GM18507 (cell line): ENCODE results near the gene CNGB1.
"Not testable (repeated sequence)": the region's sequence is repeated elsewhere in the genome, so short reads cannot be mapped to it uniquely, and the experiment has no call there.

Experiments
- DNase-seq: peaks from one replicate; pipeline ENCODE4 v3.0.0; 2011; ENCODE audit warnings: low read depth; ENCODE audit not compliant: insufficient read length; ENCODE audit errors: extremely low spot score
- FAIRE-seq: peaks from 2 replicates; lab custom pipeline; 2011; peaks lifted over from hg19 to GRCh38; lab: Jason Lieb, UNC

The CNGB1 gene

GRCh38 chr16:57915267-57915666, 55.7 kb downstream of the CNGB1 start:
- DNase-seq (no peak), FAIRE-seq (no peak)

DNA sequence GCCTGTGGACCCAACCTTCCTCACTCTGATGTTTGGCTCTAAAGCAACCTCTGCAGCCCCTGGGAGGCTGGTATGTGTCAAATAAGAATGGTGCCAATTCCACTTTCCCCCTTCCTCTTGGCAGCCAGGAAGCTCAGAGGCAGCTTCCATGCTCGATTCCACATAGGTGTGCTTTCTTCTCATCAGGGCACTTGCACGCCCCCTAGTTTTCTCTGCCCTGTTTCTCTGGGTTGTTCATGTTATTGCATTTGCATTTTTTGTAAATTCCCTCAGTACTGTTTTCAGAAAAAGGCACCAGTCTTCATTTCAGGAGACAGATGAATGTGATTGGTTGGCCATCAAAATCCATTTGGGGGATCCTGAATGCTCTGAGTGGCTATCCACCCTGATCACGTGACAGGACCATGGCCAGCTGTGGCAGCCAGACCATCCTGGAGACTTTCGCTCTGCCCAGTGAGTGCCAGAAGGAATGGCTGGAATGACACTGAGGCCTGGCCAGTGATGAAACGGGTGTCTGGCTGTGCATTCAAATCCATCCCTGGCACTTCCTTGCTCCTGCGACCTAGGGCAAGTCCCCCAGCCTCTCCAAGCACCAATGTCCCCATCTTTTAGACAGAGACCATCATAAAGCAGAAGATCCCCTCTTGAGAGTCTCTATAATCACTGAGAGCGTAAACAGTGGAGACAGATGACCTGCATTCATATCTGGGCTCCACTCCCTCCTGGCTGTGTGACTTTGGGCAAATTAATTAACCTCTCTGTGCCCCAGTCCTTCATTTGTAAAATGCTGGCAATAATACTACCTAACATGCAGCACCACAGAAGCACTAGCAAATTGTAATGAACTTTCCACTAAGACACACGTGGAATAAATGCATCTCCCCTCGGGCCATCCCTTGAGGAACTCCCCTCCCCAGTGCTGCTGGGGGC, 56.4 kb downstream of the CNGB1 start:
- no peak for FAIRE-seq
- no peak for DNase-seq

DNA sequence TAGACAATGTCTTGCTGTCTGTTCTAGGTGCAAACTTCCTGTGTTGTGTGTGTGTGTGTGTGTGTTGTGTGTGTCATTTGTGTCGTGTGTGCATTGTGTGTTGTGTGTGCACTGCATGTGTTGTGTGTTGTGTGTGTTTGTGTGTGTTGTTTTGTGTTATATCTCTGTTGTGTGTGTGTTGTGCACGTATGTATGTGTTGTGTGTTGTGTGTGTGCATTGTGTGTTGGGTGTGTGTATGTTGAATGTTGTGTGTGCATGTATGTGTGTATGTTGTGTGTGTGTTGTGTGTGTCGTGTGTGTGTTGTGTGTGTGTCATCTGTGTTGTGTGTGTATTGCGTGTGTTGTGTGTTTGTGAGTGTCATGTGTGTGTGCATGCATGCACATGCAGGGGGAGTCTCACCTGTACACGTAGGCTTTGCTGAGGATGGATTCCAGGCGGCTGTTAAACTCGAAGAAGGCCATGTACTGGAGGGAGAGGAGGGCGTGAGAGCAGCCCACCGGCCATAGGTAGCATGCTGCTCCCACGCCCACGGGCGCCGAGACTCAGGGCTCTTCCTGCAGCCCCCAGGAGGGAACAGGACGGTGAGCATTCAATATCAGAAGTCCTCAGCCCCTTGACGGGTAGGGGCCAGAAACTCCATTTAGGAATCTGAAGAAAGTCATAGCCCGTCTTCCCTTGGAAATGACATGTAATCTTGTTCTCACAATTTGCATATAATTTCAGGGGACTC, 58.2 kb downstream of the CNGB1 start:
- FAIRE-seq = no peak
- DNase-seq = no peak

DNA sequence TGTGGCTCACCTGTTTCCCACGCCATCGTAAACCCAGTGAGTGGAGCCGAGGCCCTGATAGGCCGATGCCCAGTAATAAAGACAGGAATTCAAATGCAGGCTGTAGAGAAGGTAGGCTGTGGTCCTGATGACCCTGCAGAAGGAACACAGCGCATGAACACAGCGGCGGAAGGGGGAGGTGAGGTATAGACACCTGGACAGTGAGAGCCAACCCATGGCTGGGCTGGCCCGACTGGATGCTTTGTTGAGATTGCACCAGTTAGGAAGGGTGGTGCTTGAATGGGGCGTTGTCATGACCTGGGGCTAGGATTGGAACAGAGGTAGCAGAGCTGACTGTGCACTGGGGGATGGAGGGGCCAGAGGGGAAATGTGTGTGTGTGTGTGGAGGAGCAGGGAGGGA, 59.2 kb downstream of the CNGB1 start:
- DNase-seq = no peak
- no peak for FAIRE-seq

- DNase-seq = no peak
- FAIRE-seq = no peak
Observed at GRCh38 chr16:57910696-57911095, 60.2 kb downstream of the CNGB1 start.

DNA sequence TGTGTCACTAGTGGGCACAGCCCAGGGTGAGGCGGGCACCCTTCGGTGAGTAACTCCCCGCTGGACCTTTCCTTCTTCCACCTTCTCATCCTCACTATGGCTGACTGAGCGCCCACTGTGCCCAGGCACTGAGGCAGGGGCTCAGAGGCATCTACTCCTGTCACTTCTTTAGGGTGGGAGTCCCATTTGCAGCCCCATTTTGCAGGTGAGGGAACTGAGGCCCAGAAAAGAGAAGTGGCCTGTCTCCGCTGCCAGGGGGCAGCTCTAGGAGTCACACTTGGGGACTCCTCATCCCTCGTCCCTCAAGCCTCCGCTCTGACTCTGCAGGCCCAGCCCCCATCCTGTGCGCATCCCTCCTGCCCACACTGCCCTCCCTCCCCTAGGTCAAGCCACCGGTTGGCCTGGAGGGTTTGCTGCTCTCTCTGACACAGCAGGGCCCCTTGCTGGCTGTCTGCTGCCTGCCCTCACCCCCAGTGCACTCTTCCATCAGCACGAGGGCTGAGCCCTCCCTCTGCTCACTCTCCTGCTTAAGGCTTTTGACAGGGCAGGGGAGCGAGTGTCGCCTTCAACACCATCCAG, 62.4 kb downstream of the CNGB1 start:
- FAIRE-seq = no peak
- DNase-seq = no peak

DNA sequence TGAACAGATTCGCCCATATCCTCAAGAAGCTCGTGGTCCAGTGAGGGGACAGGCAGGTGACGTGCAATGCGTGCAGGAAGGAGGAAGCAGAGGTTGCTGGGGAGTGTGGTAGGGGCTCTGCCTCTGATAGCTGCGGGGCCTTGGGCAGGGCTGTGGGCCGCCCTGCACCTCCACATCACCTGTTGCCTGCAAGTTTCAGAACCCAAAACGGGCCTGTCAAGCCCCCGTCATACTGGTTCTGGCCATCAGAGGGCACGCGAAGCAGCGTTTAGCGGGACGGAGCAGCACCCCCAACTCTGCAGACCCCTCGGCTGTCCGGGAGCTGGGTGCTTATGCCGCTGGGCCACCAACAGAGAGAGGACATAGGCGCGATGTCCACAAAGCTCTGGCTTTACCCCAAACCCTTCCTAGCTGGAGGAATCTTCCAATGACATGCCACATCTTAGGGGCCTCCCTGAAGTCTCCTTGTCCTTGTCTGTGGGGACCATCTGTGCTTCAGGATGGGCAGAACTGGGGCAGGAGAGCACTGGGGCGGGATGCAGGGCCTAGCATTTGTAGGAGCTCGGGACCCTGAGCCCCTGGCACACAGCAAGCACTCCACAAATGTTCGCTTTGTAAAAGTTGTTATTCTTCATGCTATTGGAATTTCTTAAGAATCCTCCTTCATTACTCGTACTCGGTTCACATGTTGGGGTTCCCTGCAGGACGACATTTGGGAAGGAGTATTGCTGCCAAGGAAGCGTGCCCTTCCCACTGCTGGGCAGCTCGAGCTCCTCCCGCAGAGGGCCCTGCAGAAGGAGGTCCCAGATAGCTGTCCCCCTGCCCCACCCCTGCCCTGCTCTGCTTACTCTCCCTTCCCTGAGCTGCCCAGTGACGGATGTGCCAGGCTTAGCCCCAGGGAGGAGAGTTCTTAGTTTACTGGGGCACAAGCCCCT, 64.3 kb downstream of the CNGB1 start:
- FAIRE-seq (no peak), DNase-seq (no peak)

DNA sequence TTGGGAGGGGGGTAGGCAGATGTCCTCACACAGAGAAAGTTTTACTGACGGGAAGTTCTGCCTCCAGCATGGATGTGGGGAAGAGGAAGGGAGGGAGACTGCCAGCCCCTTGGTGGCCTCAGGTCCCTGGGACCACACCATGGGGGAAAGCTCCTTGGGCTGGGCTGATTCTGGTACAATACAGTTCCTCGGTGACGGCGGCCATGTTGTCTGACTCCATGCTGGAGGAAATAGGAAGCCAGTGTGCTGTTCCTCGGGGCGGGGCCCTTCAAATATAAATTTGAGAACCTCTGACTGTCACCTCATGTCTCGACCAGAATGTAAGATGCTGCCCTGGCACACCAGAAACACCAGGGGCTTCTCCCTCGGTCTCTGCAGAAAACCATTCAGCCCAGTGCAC, 66.8 kb downstream of the CNGB1 start:
- DNase-seq = no peak
- no peak for FAIRE-seq

GRCh38 chr16:57903656-57904055, 67.3 kb downstream of the CNGB1 start:
- no peak for DNase-seq

DNA sequence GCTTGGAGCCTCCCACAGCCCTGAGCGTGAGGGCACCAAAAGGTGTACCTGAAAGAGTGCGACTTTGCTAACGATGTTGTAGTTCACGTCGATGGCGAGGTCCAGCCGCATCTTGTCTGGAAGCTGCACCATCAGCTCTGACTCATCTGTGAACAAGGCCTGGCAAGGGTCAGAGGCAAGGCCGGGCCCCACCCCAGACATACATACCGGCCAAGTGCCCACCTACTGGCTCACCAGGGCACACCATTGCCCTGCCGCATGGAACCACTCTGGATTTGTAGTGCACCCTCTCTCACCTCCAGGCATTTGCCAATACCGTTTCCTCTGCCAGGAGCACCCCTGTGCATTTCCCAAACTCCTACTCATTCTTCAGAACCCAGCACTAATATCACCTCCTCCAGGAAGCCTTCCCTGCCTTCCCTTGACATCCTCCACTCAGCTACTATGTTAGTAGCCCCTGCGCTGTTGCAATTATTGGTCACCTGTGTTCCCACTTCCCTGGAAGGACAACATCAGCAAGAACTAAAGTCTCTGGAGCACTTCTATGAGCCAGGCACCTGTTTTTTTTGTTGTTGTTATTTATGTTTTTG, 69.4 kb downstream of the CNGB1 start:
- DNase-seq = no peak
- no peak for FAIRE-seq

More at GRCh38 chr16:57903656-57904055, 67.3 kb downstream of the CNGB1 start:
- no peak for FAIRE-seq

- DNase-seq (no peak), FAIRE-seq (no peak)
Observed at GRCh38 chr16:57900796-57901479, 70.0 kb downstream of the CNGB1 start.

- peak; percentile 79 for FAIRE-seq
- peak; percentile 25 for DNase-seq
Observed at GRCh38 chr16:57899771-57900661, 70.9 kb downstream of the CNGB1 start.

DNA sequence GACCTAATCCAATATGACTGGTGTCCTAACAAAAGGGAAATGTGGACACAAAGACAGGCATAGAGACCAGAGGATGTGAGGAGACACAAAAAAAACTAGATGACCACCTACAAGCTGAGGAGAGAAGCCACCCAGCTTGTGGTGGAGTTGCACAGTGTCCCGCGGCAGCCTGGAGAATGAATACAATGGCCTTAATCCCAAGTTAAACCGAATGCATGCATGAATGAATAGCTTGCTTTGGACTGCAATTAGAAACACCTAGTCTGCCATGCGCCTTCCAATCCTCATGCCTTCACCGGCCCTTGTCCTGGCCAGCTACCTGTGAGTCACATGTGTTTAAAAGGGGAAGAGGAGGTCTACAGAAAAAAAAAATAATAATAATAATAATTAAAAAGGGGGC, 72.0 kb downstream of the CNGB1 start:
- no peak for DNase-seq
- FAIRE-seq = no peak

DNA sequence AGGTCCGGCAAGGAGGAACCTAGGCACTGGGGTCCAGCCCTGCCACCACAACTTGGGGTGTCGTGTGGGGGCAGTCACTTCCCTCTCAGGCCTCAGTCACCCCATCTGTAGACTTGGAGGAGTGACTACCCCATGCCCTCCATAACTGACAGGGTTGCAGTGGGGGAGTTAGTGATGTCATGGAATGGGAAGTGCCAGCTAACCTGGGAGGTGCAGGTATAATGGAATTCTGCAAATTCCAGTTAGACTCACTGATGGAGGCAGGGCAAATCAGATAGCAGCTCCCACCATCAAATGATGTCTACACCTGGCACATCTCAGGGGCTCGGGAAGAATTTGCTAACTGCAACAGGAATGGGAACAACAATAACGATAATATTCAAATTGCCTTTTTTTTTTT, 72.9 kb downstream of the CNGB1 start:
- DNase-seq = no peak
- FAIRE-seq = no peak

DNA sequence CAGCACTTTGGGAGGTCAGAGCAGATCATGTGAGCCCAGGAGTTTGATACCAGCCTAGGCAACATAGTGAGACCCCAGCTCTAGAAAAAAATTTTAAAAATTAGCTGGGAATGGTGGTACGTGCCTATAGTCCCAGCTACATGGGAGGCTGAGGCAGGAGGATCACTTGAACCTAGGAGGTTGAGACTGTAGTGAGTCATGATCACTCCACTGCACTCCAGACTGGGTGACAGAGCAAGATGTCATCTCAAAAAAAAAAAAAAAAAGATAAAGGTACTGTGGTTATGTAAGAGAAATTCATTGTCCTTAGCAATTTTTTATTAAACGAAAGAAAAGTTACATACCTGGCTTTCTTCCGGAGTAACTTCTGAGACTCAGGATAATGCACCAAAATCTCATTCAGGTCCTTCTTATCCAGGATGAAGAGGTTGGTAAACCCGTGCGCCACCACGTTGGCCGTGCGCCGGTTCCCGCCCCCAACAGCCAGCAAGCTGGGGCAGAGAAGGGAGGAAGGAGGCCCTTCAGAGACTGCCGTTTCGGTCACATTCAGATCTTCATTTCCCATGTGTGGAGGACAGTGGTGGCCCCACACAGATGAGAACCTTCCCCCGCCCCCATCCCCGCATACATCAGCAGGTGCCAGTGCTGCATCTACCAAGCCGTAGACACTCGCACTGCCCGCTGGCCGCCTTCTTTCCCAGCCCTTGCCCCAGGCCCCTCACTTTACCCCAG, 73.7 kb downstream of the CNGB1 start:
- no peak for FAIRE-seq
- no peak for DNase-seq

- not testable (repeated sequence) for DNase-seq, FAIRE-seq
Observed at GRCh38 chr16:57895081-57895547, 75.8 kb downstream of the CNGB1 start.
